Keratinocyte (primary cell): ENCODE measurements around the gene ALDH1A3.

Experiments
- EZH2 ChIP-seq: IDR thresholded peaks from one replicate; pipeline ENCODE4 v1.6.1; 2012; ENCODE audit warnings: inconsistent platforms, mild to moderate bottlenecking, low read length, moderate library complexity
- TF ChIP-seq, protein P1 (sequence below), 3 experiments: IDR thresholded peaks in 1 of 3; conservative IDR thresholded peaks in 1 of 3; optimal IDR thresholded peaks in 1 of 3; 2 replicates in 2 of 3; 3 replicates in 1 of 3; pipeline versions ENCODE3 to v1.5.1; 2011; ENCODE audit warnings: low read length in 3 of 3, mild to moderate bottlenecking in 3 of 3, moderate library complexity in 2 of 3, control low read depth in 1 of 3, inconsistent platforms in 1 of 3; ENCODE audit not compliant: insufficient read depth in 2 of 3; ENCODE audit errors: extremely low read depth in 1 of 3

- TF ChIP-seq, protein P1, sequence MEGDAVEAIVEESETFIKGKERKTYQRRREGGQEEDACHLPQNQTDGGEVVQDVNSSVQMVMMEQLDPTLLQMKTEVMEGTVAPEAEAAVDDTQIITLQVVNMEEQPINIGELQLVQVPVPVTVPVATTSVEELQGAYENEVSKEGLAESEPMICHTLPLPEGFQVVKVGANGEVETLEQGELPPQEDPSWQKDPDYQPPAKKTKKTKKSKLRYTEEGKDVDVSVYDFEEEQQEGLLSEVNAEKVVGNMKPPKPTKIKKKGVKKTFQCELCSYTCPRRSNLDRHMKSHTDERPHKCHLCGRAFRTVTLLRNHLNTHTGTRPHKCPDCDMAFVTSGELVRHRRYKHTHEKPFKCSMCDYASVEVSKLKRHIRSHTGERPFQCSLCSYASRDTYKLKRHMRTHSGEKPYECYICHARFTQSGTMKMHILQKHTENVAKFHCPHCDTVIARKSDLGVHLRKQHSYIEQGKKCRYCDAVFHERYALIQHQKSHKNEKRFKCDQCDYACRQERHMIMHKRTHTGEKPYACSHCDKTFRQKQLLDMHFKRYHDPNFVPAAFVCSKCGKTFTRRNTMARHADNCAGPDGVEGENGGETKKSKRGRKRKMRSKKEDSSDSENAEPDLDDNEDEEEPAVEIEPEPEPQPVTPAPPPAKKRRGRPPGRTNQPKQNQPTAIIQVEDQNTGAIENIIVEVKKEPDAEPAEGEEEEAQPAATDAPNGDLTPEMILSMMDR (optimal IDR thresholded peaks at IDR 0.05 in 1 of 3, IDR thresholded peaks at IDR 0.05 in 1 of 3, conservative IDR thresholded peaks at IDR 0.05 in 1 of 3; ENCODE audit: extremely low read depth in 1 of 3, insufficient read depth in 2 of 3, low read length in 3 of 3), result no peak
- no peak for TF ChIP-seq EZH2
These were observed 18.1 kb upstream of the ALDH1A3 start for GRCh38 chr15:100861511-100861991.
